HL-60 (cell line): ENCODE measurements around the gene CACFD1.

Experiments
- DNase-seq, 2 experiments: peaks; one replicate each; pipeline ENCODE4 v3.0.0-alpha.2; 2010 to 2020; ENCODE audit warnings: low read depth in 1 of 2, low spot score in 1 of 2
- H3K27ac ChIP-seq: fragments of 250-450 bp; sonication (Bioruptor Pico); replicated peaks from 2 replicates; pipeline ENCODE4 v1.5.1; 2020; ENCODE audit warnings: mild to moderate bottlenecking, moderate library complexity
- H3K27me3 ChIP-seq: fragments of 250-450 bp; sonication (Bioruptor Pico); 2 replicates; pipeline ENCODE4 v1.5.1; 2021; ENCODE audit warnings: mild to moderate bottlenecking, moderate library complexity; ENCODE audit not compliant: insufficient read depth, poor library complexity, severe bottlenecking
- H3K4me3 ChIP-seq: replicated peaks from 2 replicates; pipeline ENCODE4 v1.5.1; 2011; ENCODE audit warnings: mild to moderate bottlenecking, control low read depth, low read length; ENCODE audit not compliant: insufficient read depth
- GABPA ChIP-seq: IDR thresholded peaks from 2 replicates; pipeline ENCODE4 v1.6.1; 2012; ENCODE audit warnings: low read depth
- POLR2AphosphoS5 ChIP-seq: IDR thresholded peaks from 2 replicates; pipeline ENCODE4 v1.6.1; 2012; ENCODE audit warnings: low read depth
- SPI1 ChIP-seq: IDR thresholded peaks from 2 replicates; pipeline ENCODE4 v1.6.1; 2012; ENCODE audit warnings: low read depth, mild to moderate bottlenecking, borderline replicate concordance
- TF ChIP-seq, protein P1 (sequence below): IDR thresholded peaks from 2 replicates; pipeline ENCODE4 v1.6.1; 2012; ENCODE audit warnings: low read depth; ENCODE audit not compliant: insufficient replicate concordance
- TF ChIP-seq, protein P2 (sequence below): IDR thresholded peaks from one replicate; pipeline ENCODE4 v1.5.1; 2011; ENCODE audit warnings: low read length, control low read depth, inconsistent platforms; ENCODE audit not compliant: insufficient read depth

The CACFD1 gene

DNA sequence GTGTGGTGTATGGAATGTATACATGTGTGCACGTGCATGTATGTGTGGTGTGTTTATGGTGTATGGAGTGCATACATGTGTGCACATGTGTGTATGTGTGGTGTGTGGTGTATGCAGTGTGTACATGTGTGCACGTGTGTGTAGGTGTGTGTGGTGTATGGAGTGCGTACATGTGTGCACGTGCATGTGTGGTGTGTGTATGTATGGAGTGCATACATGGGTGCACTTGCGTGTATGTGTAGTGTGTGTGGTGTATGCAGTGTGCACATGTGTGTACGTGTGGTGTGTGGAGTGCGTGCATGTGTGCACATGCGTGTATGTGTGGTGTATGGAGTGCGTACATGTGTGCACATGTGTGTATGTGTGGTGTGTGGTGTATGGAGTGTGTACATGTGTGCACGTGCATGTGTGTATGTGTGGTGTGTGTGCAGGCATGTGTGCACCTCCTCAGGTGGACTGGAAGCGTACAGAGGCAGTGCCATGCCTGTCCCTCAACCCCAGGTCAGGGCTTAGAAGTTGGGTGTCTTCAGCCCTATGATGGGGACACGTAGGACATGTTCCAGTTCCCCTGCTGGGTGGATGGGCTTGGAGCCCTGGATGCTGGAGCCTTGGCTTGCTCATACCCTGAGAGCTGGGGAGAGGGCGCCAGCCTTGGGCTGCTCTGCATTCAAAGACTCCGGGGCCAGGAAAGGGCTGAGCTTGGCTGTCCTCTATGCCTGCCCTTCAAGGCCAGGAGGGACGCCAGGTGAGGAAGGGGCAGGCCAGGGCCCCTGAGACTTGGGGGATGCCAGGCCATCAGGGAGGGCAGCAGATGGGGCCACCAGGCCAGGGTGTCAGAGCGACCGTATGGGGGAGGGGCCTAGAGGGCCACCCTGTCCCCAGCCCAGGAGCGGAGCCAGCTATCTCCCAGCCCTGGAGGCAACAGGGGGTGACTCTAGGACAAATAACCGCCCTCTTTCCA is 52.8 kb downstream of the CACFD1 start:
- Histone ChIP-seq H3K27ac (no peak overlapping the region), H3K27me3 (peaks cover 15% of the 10 kb centered on the region), H3K4me3 (no peak overlapping the region)
- no peak for DNase-seq
- TF ChIP-seq, protein P1, sequence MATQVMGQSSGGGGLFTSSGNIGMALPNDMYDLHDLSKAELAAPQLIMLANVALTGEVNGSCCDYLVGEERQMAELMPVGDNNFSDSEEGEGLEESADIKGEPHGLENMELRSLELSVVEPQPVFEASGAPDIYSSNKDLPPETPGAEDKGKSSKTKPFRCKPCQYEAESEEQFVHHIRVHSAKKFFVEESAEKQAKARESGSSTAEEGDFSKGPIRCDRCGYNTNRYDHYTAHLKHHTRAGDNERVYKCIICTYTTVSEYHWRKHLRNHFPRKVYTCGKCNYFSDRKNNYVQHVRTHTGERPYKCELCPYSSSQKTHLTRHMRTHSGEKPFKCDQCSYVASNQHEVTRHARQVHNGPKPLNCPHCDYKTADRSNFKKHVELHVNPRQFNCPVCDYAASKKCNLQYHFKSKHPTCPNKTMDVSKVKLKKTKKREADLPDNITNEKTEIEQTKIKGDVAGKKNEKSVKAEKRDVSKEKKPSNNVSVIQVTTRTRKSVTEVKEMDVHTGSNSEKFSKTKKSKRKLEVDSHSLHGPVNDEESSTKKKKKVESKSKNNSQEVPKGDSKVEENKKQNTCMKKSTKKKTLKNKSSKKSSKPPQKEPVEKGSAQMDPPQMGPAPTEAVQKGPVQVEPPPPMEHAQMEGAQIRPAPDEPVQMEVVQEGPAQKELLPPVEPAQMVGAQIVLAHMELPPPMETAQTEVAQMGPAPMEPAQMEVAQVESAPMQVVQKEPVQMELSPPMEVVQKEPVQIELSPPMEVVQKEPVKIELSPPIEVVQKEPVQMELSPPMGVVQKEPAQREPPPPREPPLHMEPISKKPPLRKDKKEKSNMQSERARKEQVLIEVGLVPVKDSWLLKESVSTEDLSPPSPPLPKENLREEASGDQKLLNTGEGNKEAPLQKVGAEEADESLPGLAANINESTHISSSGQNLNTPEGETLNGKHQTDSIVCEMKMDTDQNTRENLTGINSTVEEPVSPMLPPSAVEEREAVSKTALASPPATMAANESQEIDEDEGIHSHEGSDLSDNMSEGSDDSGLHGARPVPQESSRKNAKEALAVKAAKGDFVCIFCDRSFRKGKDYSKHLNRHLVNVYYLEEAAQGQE, result no peak
- TF ChIP-seq GABPA, result no peak
- no peak for TF ChIP-seq SPI1
- no peak for TF ChIP-seq POLR2AphosphoS5
- TF ChIP-seq, protein P2, sequence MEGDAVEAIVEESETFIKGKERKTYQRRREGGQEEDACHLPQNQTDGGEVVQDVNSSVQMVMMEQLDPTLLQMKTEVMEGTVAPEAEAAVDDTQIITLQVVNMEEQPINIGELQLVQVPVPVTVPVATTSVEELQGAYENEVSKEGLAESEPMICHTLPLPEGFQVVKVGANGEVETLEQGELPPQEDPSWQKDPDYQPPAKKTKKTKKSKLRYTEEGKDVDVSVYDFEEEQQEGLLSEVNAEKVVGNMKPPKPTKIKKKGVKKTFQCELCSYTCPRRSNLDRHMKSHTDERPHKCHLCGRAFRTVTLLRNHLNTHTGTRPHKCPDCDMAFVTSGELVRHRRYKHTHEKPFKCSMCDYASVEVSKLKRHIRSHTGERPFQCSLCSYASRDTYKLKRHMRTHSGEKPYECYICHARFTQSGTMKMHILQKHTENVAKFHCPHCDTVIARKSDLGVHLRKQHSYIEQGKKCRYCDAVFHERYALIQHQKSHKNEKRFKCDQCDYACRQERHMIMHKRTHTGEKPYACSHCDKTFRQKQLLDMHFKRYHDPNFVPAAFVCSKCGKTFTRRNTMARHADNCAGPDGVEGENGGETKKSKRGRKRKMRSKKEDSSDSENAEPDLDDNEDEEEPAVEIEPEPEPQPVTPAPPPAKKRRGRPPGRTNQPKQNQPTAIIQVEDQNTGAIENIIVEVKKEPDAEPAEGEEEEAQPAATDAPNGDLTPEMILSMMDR, result no peak

DNA sequence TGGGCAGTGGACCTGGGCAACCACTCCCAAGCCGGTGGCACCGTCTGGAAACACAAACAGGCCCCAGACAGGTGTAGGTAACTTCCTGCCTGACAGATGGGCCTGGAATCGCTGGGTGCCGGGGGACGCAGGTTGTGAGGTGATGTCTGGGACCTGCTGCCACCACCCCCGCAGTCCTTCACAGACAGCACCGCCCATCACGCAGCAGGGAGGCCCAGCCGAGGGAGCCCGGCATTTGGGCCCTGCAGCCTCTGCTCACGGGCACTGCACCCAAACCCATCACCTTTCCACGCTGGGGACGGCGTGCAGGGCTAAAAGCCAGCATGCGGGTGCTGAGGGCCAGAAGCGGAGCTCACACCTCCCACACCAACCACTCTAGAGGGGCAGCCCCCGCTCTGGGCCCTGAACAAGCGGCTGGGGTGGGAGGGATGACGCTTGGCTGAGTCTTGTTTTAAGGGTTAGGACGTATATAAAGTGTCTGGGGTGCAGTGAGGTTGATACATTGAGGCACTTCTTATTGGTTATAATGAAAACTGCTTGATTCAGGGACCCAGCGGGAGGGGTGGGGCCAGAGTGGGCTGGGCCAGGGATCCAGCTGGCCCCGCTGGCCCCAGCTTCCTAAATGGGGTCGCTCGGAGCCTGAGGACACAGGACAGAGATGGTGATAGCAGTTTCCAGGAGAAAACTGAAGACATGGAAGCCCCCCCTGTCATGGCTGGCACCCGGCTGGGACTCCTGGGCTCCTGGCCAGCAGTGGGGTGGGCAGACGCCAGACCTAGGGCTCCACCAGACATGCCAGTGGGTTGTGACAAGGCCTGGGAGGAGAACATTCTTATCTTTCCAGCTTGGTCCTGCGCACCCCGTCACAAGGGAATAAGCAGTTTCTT is 53.7 kb downstream of the CACFD1 start:
- TF ChIP-seq, protein P1, result no peak
- TF ChIP-seq POLR2AphosphoS5 (no peak), SPI1 (no peak), GABPA (no peak)
- TF ChIP-seq, protein P2, result no peak
- Histone ChIP-seq H3K4me3 (no peak overlapping the region), H3K27ac (no peak overlapping the region), H3K27me3 (peaks cover 13% of the 10 kb centered on the region)
- no peak for DNase-seq

DNA sequence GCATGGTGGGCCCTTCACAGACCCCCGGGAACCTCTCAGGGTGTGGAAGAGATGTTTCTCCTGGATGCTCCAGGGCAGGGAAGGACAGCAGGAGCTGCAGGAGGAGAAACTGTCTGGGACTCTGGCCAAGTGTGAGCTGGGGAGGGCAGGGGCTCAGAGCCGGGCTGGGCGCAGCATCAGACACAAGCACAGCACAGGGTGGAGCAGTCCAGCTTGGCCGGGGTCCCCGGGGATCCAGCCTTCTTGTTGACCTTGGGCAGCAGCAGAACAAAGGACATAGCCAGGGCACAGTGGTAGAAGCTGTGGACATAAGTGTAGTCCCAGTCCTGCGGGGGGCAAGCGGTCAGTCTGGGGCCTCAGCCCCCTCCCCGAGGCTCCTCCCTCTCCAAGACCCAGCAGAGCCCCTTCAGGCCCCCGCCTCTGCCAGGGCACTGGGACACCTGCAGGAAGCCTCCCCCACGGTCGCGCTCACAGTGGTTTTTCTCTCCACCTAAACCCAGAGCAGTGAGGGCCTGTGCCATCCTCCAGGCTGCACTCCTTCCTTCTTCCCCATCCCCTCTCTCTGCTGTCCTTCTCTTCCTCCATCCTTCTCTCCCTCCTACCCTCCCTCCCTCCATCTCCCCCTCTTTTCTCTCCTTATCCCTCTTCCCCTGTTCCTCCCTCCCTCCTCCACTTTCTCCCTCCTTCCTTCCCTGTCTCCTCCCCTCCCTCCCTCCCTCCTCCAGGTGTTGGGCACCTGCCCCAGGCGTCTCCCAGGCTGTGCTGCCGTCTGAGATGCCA is 54.9 kb downstream of the CACFD1 start:
- TF ChIP-seq, protein P2, result no peak
- TF ChIP-seq GABPA, result no peak
- TF ChIP-seq, protein P1, result no peak
- no peak for TF ChIP-seq SPI1
- TF ChIP-seq POLR2AphosphoS5, result no peak
- peaks cover 3% of the 10 kb centered on the region for H3K27me3 ChIP-seq
- H3K27ac ChIP-seq, result no peak overlapping the region
- no peak overlapping the region for H3K4me3 ChIP-seq
- DNase-seq, result no peak
